Smooth muscle cell of the pulmonary artery (primary cell): Measurements from ENCODE around the gene MBD5. TPM values are rescaled to one million over a fixed set of nuclear protein-coding genes. Genes with fewer than 3 reads are reported as not detected.

Experiments
- total RNA-seq: library from RNA; depleted of rRNA; stranded (reverse); fragments of >200 nt; gene quantifications from 2 replicates; pipeline ENCODE4 v1.2.3, GENCODE V29; 2014

Gene MBD5
- 22.4 and 24.8 TPM in 2 replicates for total RNA-seq

GRCh38 chr2:148021059-148021861, at the start of gene MBD5:
MBD5 (plus strand) TSS chr2:148021091.

GRCh38 chr2:148020111-148021058, 506 bp upstream of the MBD5 start, which contains the start of gene ORC4:
ORC4 (minus strand) TSS chr2:148020737; CDS start chr2:147975958, 44,779 bp downstream.

Other genes with a start within 250 kb of the MBD5 start
- gene ACVR2A, start 176.1 kb upstream of the MBD5 start, total RNA-seq, result 7.9 and 8.9 TPM in 2 replicates
- 19.5 and 30.9 TPM in 2 replicates for gene ORC4, start 354 bp upstream of the MBD5 start, total RNA-seq